GM19240 (cell line): ENCODE results near the gene AP2B1.

Experiments
- DNase-seq: peaks from one replicate; pipeline ENCODE4 v3.0.0; 2011; ENCODE audit warnings: low spot score; ENCODE audit not compliant: insufficient read length

Gene AP2B1

GRCh38 chr17:35627417-35627816, 40.3 kb downstream of the AP2B1 start:
- DNase-seq: no peak

GRCh38 chr17:35630530-35631148, 43.5 kb downstream of the AP2B1 start:
- DNase-seq: no peak

GRCh38 chr17:35641032-35641431, 53.9 kb downstream of the AP2B1 start:
- no peak for DNase-seq

GRCh38 chr17:35645923-35646322, 58.8 kb downstream of the AP2B1 start:
- DNase-seq: no peak

GRCh38 chr17:35651467-35651866, 64.3 kb downstream of the AP2B1 start:
- no peak for DNase-seq

GRCh38 chr17:35653619-35654361, 66.7 kb downstream of the AP2B1 start:
- DNase-seq: no peak

- no peak for DNase-seq
Observed at GRCh38 chr17:35655303-35655702, 68.2 kb downstream of the AP2B1 start.

- DNase-seq: no peak
Observed at GRCh38 chr17:35660902-35661301, 73.8 kb downstream of the AP2B1 start.

GRCh38 chr17:35664685-35665084, 77.6 kb downstream of the AP2B1 start:
- DNase-seq: no peak

- DNase-seq: no peak
Observed at GRCh38 chr17:35665662-35666061, 78.5 kb downstream of the AP2B1 start.

GRCh38 chr17:35666070-35666469, 78.9 kb downstream of the AP2B1 start:
- no peak for DNase-seq

GRCh38 chr17:35666967-35667532, 79.9 kb downstream of the AP2B1 start:
- no peak for DNase-seq

- DNase-seq: no peak
Observed at GRCh38 chr17:35668802-35669201, 81.7 kb downstream of the AP2B1 start.

GRCh38 chr17:35674552-35674951, 87.4 kb downstream of the AP2B1 start:
- DNase-seq: no peak

- DNase-seq: no peak
Observed at GRCh38 chr17:35676441-35676840, 89.3 kb downstream of the AP2B1 start.

- DNase-seq: no peak
Observed at GRCh38 chr17:35679007-35679682, 92.0 kb downstream of the AP2B1 start.

- DNase-seq: no peak
Observed at GRCh38 chr17:35683591-35683990, 96.5 kb downstream of the AP2B1 start.

- DNase-seq: no peak
Observed at GRCh38 chr17:35684055-35684802, 97.1 kb downstream of the AP2B1 start.

GRCh38 chr17:35692512-35693210, 105.5 kb downstream of the AP2B1 start:
- DNase-seq: no peak

- no peak for DNase-seq
Observed at GRCh38 chr17:35693662-35694061, 106.5 kb downstream of the AP2B1 start.

GRCh38 chr17:35694906-35695305, 107.8 kb downstream of the AP2B1 start:
- DNase-seq: no peak
